Measurements from ENCODE around the gene NCCRP1.

GRCh38 chr19:39150235-39150634 is 46.5 kb upstream of the NCCRP1 start:
- TF ChIP-seq CTCF (IDR thresholded peaks at IDR 0.05) = no peak
- TF ChIP-seq SIN3A (IDR thresholded peaks at IDR 0.05; ENCODE audit: borderline replicate concordance, insufficient read depth, low read depth, low read length) = no peak
- no peak for TF ChIP-seq POLR2AphosphoS5 (IDR thresholded peaks at IDR 0.05; ENCODE audit: low read depth, low read length)

All from Panc1 (cell line).